ENCODE data around the gene PDE3B. TPM values are rescaled to one million over a fixed set of nuclear protein-coding genes. Genes with fewer than 3 reads are reported as not detected.
"Not testable (repeated sequence)": the region's sequence is repeated elsewhere in the genome, so short reads cannot be mapped to it uniquely, and the experiment has no call there.

The PDE3B gene
- total RNA-seq, 2 donors from 2014 or later, result 10.7 to 42.5 TPM

DNA sequence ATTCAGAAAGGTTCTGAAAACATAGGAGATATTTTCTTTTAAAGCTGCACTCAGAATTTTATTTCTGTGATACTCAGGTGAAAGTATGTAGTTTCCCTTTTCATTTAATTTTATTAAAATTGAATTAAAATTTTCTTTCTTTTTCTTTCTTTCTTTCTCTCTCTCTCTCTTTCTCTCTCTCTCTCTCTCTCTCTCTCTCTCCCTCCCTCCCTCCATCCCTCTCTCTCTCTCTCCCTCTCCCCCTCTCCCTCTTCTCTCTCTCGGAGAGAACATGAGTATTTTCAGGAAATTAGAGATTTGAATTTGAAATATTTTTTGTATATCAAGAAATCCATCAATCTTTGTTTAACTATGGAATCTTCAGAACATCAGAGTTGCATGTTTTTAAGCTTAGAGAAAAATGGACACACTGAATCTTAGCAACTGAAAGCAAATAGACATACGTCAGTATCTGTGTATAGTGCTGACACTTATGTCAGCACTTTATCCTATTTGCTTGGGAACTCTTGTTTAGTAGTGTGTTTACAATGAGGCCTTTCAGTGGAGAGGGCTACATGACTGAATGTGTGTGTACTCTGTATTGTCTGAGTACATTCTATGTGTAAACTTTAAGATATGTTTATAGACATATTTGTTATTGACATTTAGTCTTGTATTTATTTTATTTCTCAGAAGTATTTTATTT, 44.5 kb downstream of the PDE3B start:
- DNase-seq (ENCODE audit: low spot score in 2 of 2), result no peak
- H3K27ac Mint-ChIP-seq, result peak overlapping the region; percentile 30 to 64

DNA sequence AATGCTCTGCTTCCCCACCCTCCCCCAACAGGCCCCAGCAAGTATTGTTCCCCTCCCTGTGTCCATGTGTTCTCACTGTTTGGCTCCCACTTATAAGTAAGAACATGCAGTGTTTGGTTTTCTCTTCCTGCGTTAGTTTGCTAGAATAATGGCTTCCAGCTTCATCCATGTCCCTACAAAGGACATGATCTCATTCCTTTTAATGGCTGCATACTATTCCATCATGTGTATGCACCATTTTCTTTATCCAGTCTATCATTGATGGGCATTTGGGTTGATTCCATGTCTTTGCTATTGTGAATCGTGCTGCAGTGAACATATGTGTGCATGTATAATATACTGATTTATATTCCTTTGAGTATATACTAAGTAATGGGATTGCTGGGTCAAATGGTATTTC, 52.1 kb downstream of the PDE3B start:
- not testable (repeated sequence) for ATAC-seq
- peaks cover 33 to 54% of the 10 kb centered on the region in 2 donors for H3K36me3 Mint-ChIP-seq

More for the DNA sequence above, 44.5 kb downstream of the PDE3B start:
- ATAC-seq, result no peak
- peaks cover 5 to 35% of the 10 kb centered on the region in 2 donors for H3K9me3 Mint-ChIP-seq
- peaks cover 17 to 49% of the 10 kb centered on the region in 2 donors for H3K36me3 Mint-ChIP-seq

DNA sequence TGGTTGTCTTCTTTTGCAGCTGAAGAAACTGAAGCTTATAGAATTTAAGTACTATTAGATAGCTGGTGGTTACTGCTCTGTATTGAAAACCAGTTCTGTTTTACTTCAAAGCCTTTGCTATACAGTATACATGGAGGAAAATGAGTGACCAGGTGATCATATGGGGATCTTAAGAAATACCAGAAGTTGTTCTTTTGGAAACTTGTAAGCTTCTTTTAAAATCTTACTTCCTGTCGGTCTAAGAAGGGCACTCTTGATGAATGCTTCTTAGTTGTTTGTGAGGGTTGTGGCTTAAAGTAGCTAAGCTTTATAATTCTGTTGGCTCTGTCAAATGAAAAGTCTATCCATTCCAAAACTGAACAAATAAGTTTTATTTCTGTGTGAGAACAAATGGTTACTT, 55.2 kb downstream of the PDE3B start:
- Mint-ChIP-seq H3K36me3 (peaks cover 31 to 61% of the 10 kb centered on the region in 2 donors), H3K9me3 (peaks cover 16 to 36% of the 10 kb centered on the region in 2 donors), H3K27ac (peak overlapping the region; percentile 63 to 79)
- peak in 1 of 2 donors; percentile 46 for ATAC-seq
- no peak for DNase-seq (ENCODE audit: low spot score in 2 of 2)

More for the DNA sequence above, 52.1 kb downstream of the PDE3B start:
- H3K9me3 Mint-ChIP-seq, result peaks cover 11 to 42% of the 10 kb centered on the region in 2 donors
- not testable (repeated sequence) for DNase-seq (ENCODE audit: low spot score in 2 of 2); H3K27ac Mint-ChIP-seq

DNA sequence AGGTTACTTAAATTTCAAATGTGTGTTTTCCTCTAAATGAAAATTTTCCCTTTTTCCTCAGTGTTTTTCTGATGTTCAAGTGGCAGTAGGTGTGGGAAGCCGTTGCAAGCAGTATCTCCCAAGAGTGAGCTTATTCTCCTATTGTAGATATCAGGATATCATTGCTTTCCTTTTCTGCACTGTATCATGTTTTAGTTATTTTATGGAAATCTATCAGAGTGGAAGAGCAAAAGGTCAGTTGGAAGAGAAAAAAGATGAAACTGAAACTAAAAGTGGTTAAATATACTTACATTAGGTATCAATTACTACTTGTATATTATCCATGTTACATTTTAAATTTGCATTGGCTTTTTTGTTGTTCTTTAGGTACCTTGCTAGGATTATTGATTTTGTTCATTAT, 57.0 kb downstream of the PDE3B start:
- peaks cover 31 to 56% of the 10 kb centered on the region in 2 donors for H3K36me3 Mint-ChIP-seq
- peaks cover 17 to 32% of the 10 kb centered on the region in 2 donors for H3K9me3 Mint-ChIP-seq
- peak overlapping the region in 1 of 2 donors; percentile 27 for H3K27ac Mint-ChIP-seq
- no peak for ATAC-seq
- DNase-seq (ENCODE audit: low spot score in 2 of 2), result no peak

DNA sequence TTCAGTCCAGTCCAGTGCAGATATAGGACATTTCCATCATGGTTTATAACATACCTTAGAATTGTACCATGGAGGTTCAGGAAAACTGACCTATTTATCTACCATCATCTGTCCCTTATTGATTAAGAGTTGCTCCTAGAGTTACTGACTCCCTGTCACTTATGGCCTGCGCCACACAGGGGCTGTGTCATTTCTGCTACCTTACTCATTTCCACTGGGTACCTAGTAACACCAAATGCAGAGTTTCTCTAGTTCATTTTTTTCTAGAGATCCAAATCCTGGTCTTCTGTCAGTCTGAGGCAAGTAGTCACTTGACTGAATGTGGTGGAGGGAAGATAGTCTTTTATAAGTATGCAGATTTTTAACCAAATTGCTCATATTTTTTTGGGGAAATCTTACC, 59.2 kb downstream of the PDE3B start:
- Mint-ChIP-seq H3K36me3 (peaks cover 32 to 51% of the 10 kb centered on the region in 2 donors), H3K9me3 (peaks cover 23 to 29% of the 10 kb centered on the region in 2 donors), H3K27ac (no peak overlapping the region)
- DNase-seq (ENCODE audit: low spot score in 2 of 2) (no peak), ATAC-seq (peak in 1 of 2 donors; percentile 82)

DNA sequence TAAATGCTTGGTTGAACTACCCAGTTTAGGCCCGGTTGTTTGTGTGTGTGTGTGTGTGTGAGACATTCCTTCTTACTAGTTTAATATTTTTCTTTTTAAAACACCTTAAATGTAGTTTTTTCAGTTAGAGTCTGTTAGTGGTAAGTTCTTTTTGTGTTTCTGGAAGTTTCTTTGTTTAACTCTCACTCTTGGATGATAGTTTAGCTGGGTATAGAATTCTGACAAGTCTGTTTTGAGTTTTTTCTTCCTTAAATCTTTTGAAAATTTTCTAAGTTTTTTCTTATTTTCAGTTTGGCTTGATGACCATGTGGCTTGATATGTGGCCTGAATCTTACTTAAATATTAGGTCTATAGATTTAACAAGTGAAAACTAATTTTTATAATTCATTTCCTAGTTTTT, 60.1 kb downstream of the PDE3B start:
- no peak for DNase-seq (ENCODE audit: low spot score in 2 of 2)

DNA sequence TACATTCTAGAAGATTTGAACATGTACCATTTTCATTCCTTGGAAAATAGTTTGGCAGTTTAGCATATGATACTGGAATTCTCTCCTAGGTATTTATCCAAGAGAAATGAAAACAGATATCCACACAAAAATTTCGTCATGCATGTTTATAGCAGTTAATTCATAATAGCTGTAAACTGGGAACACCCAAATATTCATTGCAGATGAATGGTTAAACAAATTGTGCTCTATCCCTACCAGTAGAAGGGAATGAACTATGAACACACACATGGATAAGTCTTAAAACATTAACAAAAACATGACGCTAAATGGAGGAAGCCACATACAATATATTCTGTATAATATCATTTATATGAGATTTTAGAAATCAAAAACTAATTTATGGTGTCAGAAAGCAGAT, 61.5 kb downstream of the PDE3B start:
- ATAC-seq, result no peak
- Mint-ChIP-seq H3K36me3 (peaks cover 39 to 74% of the 10 kb centered on the region in 2 donors), H3K9me3 (peaks cover 31 to 43% of the 10 kb centered on the region in 2 donors), H3K27ac (no peak overlapping the region)
- DNase-seq (ENCODE audit: low spot score in 2 of 2), result no peak

More for the DNA sequence above, 60.1 kb downstream of the PDE3B start:
- H3K36me3 Mint-ChIP-seq, result peaks cover 36 to 61% of the 10 kb centered on the region in 2 donors
- no peak for ATAC-seq
- H3K27ac Mint-ChIP-seq, result no peak overlapping the region
- peaks cover 27 to 37% of the 10 kb centered on the region in 2 donors for H3K9me3 Mint-ChIP-seq

DNA sequence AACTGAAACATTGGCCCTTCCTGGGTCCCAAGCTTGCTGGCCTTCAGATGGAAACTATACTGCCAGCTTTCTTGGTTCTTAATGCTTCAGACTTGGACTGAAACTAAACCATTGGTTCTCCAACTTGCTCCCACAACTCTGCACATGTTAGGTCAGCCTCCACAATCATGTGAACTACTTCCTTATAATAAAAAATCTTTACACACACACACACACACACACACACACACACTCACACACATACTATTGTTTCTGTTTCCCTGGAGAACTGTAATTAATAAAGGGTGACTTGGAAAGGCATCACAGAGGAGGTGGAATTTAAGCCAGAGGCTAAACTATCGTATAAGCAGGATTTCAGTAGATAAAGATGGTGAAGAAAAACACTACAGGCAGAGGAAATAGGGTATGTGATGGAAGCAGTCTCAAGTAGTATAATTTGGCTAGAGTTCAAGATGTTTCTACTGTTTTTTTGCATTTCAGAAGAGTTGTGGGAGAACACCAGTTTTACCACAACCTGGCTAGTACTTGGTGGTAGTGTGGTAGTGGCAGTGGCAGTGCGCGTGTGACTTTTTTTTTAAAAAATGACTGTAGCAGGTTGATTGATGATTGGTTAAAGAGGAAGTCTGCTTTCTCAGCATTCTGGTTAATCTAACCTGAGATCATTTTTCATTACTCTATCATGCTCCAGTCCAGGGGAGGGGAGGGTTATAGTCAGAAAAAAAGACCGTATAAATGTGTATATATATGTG, 70.1 kb downstream of the PDE3B start:
- Mint-ChIP-seq H3K36me3 (peaks cover 13 to 53% of the 10 kb centered on the region in 2 donors), H3K27ac (peak overlapping the region; percentile 48 to 84), H3K9me3 (peaks cover 12 to 15% of the 10 kb centered on the region in 2 donors)
- ATAC-seq, result peak; percentile 58 to 95
- DNase-seq (ENCODE audit: low spot score in 2 of 2), result no peak

DNA sequence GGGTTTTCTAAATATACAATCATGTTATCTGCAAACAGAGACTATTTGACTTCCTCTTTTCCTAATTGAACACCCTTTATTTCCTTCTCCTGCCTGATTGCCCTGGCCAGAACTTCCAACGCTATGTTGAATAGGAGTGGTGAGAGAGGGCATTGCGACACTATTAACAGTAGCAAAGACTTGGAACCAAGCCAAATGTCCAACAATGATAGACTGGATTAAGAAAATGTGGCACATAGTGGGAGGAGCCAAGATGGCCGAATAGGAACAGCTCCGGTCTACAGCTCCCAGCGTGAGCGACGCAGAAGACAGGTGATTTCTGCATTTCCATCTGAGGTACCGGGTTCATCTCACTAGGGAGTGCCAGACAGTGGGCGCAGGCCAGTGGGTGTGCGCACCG, 72.1 kb downstream of the PDE3B start:
- not testable (repeated sequence) for H3K9me3 Mint-ChIP-seq; H3K27ac Mint-ChIP-seq; ATAC-seq; DNase-seq (ENCODE audit: low spot score in 2 of 2)
- peaks cover 5 to 35% of the 10 kb centered on the region in 2 donors for H3K36me3 Mint-ChIP-seq

DNA sequence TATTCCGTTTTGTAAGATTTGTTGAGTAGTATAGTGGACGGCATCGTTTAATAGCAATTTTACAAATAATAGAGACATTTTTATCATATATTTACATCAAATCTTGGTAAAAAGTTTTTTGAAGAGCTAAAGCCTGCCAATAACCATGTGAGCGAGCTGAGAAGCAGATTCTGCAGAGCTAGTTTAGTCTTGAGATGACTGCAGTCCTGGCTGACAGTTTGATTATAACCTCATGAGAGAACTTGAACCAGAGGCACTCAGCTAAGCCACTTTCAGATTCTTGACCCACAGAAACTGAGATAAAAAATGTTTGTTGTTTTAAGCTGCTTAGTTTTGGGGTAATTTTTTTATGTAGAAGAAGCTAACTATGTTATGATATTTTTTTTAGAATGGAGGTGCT, 78.9 kb downstream of the PDE3B start:
- Mint-ChIP-seq H3K36me3 (peaks cover 0 to 14% of the 10 kb centered on the region in 2 donors), H3K27ac (no peak overlapping the region), H3K9me3 (peaks cover 6 to 10% of the 10 kb centered on the region in 2 donors)
- DNase-seq (ENCODE audit: low spot score in 2 of 2) (no peak), ATAC-seq (no peak)

DNA sequence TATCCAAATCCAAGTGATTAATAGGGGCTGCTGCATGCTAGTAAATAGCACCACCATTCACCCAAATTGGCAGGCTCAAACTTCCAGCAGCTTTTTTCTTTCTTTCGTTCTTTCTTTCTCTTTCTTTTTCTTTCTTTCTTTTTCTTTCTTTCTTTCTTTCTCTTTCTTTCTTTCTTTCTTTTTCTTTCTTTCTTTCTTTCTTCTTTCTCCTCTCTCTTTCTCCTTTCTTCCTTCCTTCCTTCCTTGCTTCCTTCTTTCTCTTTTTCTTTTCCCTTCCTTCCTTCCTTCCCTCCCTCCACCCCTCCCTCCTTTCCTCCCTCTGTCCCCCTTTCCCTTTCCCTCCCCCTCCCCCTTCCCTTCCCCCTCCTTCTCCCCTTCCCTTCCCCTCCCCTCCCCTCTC, 81.5 kb downstream of the PDE3B start:
- no peak for ATAC-seq
- H3K27ac Mint-ChIP-seq, result peak overlapping the region in 1 of 2 donors; percentile 75
- H3K36me3 Mint-ChIP-seq, result peaks cover 0 to 14% of the 10 kb centered on the region in 2 donors
- H3K9me3 Mint-ChIP-seq, result peaks cover 6 to 10% of the 10 kb centered on the region in 2 donors
- DNase-seq (ENCODE audit: low spot score in 2 of 2), result no peak

DNA sequence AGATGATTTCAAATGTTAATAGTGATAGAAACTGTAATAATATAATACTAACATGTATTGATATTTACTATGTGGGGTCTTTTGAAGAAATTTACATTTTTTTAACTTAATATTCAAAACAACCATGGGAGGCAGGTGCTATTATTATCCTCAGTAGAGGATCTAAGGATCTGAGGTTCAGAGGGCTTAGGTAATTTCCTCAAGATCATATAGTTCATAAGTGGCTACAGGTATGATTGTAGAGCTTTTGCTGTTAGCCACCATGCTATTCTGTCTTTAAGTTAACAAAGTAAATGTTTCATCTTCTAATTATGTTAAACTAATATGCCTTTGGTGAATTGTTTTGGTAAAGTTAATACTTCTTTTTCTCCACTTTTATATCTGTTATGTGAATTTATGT, 83.6 kb downstream of the PDE3B start:
- Mint-ChIP-seq H3K9me3 (peaks cover 6 to 14% of the 10 kb centered on the region in 2 donors), H3K36me3 (peaks cover 0 to 22% of the 10 kb centered on the region in 2 donors), H3K27ac (no peak overlapping the region)
- DNase-seq (ENCODE audit: low spot score in 2 of 2) (no peak), ATAC-seq (peak in 1 of 2 donors; percentile 37)

DNA sequence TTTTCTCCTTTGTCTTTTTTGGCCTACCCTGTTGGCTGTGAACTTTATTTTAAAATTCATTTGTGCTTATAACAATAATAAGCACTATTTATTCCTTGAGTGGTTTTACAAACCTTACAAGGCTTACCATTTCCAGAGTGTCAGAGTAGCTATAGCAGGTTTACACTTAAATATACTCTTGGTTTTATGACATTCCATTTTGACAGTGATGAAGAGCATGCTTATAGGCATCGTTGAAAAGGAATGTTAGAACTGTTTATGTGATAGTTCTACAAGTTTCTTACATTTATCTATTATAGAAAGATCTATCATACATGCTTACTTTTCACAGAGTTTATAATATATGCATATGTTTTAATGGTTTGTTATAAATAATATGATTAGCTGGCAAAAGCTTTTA, 84.1 kb downstream of the PDE3B start:
- H3K36me3 Mint-ChIP-seq, result peaks cover 0 to 22% of the 10 kb centered on the region in 2 donors
- DNase-seq (ENCODE audit: low spot score in 2 of 2) (no peak), ATAC-seq (no peak)
- peak overlapping the region in 1 of 2 donors; percentile 54 for H3K27ac Mint-ChIP-seq
- peaks cover 6 to 14% of the 10 kb centered on the region in 2 donors for H3K9me3 Mint-ChIP-seq

DNA sequence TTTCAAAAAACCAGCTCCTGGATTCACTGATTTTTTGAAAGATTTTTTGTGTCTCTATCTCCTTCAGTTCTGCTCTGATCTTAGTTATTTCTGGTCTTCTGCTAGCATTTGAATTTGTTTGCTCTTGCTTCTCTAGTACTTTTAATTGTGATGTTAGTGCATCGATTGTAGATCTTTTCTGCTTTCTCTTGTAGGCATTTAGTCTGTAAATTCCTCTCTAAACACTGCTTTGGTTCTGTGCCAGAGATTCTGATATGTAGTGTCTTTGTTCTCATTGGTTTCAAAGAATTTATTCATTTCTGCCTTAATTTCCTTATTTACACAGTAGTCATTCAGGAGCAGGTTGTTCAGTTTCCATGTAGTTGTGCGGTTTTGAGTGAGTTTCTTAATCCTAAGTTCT, 96.9 kb downstream of the PDE3B start:
- peaks cover 19 to 32% of the 10 kb centered on the region in 2 donors for H3K9me3 Mint-ChIP-seq
- H3K27ac Mint-ChIP-seq, result peak overlapping the region in 1 of 2 donors; percentile 15
- peaks cover 23 to 74% of the 10 kb centered on the region in 2 donors for H3K36me3 Mint-ChIP-seq
- DNase-seq (ENCODE audit: low spot score in 2 of 2); ATAC-seq: not testable (repeated sequence)

DNA sequence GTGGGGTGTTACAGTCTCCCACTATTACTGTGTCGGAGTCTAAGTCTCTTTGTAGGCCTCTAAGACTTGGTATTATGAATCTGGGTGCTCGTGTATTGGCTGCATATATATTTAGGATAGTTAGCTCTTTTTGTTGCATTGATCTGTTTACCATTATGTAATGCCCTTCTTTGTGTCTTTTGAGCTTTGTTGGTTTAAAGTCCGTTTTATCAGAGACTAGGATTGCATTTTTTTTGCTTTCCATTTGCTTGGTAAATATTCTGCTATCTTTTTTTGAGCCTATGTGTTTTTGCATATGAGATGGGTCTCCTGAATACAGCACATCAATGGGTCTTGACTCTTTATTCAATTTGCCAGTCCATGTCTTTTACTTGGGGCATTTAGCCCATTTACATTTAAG, 97.6 kb downstream of the PDE3B start:
- peaks cover 23 to 73% of the 10 kb centered on the region in 2 donors for H3K36me3 Mint-ChIP-seq
- H3K27ac Mint-ChIP-seq, result no peak overlapping the region
- DNase-seq (ENCODE audit: low spot score in 2 of 2) (no peak), ATAC-seq (no peak)
- H3K9me3 Mint-ChIP-seq, result peaks cover 19 to 32% of the 10 kb centered on the region in 2 donors

DNA sequence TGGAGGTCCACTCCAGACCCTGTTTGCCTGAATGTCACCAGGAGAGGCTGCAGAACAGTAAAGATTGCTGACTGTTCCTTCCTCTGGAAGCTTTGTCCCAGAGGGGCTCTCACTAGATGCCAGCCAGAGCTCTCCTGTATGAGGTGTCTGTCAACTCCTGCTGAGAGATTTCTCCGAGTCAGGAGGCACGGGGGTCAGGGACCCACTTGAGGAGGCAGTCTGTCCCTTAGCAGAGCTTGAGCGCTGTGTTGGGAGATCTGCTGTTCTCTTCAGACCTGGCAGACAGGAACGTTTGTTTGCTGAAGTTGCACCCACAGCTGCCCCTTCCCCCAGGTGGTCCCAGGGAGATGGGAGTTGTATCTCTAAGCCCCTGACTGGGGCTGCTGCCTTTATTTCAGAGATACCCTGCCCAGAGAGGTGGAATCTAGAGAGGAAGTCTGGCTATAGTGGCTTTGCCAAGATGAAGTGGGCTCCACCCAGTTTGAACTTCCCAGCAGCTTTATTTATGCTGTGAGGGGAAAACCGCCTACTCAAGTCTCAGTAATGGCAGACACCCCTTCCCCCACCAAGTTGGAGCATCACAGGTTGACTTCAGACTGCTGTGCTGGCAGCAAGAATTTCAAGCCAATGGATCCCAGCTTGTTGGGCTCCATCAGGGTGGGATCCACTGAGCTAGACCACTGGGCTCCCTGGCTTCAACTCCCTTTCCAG, 99.4 kb downstream of the PDE3B start:
- no peak for ATAC-seq
- Mint-ChIP-seq H3K27ac (peak overlapping the region in 1 of 2 donors; percentile 38), H3K9me3 (peaks cover 24 to 38% of the 10 kb centered on the region in 2 donors), H3K36me3 (peaks cover 29 to 72% of the 10 kb centered on the region in 2 donors)
- DNase-seq (ENCODE audit: low spot score in 2 of 2), result no peak
